Measurements from ENCODE around the gene U2AF1L4. TPM values are rescaled to one million over a fixed set of nuclear protein-coding genes. Genes with fewer than 3 reads are reported as not detected.
A peak's percentile ranks its signal among the peaks of the same experiment; 100 is the strongest.

Gene U2AF1L4
- total RNA-seq, 2 experiments from 2014 or later: 16.1 to 35.2 TPM

- H2AFZ ChIP-seq (ENCODE audit: low read length): peak overlapping the region; percentile 27; the same call in 1 of the 2 replicates
- H4K20me1 ChIP-seq (ENCODE audit: insufficient read depth, low read length): peaks cover 6% of the 10 kb centered on the region
- peak overlapping the region; percentile 75 for H3K4me2 ChIP-seq (ENCODE audit: low read length)
- H3K27ac ChIP-seq (ENCODE audit: low read depth, low read length, poor library complexity, severe bottlenecking): peak overlapping the region; percentile 58
- DNase-seq (ENCODE audit: low spot score): no peak
- POLR2A ChIA-PET: no interaction called here
- BruUV-seq (replicated peaks): no TSS peak
- H3K79me2 ChIP-seq (ENCODE audit: insufficient read depth, low read depth, low read length): peaks cover 18% of the 10 kb centered on the region
- H3K36me3 ChIP-seq (ENCODE audit: insufficient read depth, low read length): peaks cover 16% of the 10 kb centered on the region
- TF ChIP-seq EZH2phosphoT487 (IDR thresholded peaks at IDR 0.05; ENCODE audit: borderline replicate concordance, low read depth, low read length): no peak
- TF ChIP-seq, protein P1, sequence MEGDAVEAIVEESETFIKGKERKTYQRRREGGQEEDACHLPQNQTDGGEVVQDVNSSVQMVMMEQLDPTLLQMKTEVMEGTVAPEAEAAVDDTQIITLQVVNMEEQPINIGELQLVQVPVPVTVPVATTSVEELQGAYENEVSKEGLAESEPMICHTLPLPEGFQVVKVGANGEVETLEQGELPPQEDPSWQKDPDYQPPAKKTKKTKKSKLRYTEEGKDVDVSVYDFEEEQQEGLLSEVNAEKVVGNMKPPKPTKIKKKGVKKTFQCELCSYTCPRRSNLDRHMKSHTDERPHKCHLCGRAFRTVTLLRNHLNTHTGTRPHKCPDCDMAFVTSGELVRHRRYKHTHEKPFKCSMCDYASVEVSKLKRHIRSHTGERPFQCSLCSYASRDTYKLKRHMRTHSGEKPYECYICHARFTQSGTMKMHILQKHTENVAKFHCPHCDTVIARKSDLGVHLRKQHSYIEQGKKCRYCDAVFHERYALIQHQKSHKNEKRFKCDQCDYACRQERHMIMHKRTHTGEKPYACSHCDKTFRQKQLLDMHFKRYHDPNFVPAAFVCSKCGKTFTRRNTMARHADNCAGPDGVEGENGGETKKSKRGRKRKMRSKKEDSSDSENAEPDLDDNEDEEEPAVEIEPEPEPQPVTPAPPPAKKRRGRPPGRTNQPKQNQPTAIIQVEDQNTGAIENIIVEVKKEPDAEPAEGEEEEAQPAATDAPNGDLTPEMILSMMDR (conservative IDR thresholded peaks at IDR 0.05; ENCODE audit: low read length): no peak
- H3K9me2 ChIP-seq (ENCODE audit: insufficient read depth, low read length): no peaks in the 10 kb centered on the region
- intact Hi-C loops (cut with micrococcal nuclease; ENCODE audit: unreplicated experiment): loop anchor here (2.0 to 5.0 kb wide), 2 partner anchors 41 to 169 kb away; partner anchors contain the start of genes HSPB6 and PROSER3
- CTCF ChIA-PET (ENCODE audit: unreplicated experiment): no interaction called here
- no peaks in the 10 kb centered on the region for H3K9me3 ChIP-seq (ENCODE audit: low read length)
- peaks cover 58% of the 10 kb centered on the region for H3K4me1 ChIP-seq (ENCODE audit: insufficient read depth, low read length, poor library complexity, severe bottlenecking)
- peak overlapping the region; percentile 77 for H3K4me3 ChIP-seq (ENCODE audit: low read depth, low read length, poor library complexity, severe bottlenecking)
Measured at GRCh38 chr19:35715981-35716800, 29.0 kb downstream of the U2AF1L4 start.

DNA sequence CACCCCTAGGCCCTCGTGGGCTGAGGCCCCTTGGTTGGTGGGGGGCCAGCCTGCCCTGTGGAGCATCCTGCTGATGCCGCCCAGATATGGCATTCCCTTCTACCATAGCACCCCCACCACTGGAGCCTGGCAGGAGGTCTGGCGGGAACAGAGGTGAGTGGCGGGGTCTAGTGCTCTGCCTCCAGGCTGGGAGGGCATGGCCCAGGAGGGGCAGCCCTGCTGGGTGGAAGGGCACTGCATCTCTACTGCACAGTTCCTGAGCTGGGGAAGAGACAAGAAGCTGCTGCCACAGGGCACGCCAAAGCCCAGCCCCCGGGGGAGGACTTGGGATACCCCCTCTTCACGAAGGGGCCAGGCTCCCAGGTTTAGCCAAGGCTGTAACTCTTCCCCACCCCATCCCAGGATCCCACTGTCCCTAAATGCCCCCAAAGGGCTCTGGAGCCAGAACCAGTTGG lies 29.8 kb downstream of the U2AF1L4 start:
- Histone ChIP-seq H3K4me3 (ENCODE audit: low read depth, low read length, poor library complexity, severe bottlenecking) (peak overlapping the region; percentile 77), H3K79me2 (ENCODE audit: insufficient read depth, low read depth, low read length) (peaks cover 18% of the 10 kb centered on the region), H2AFZ (ENCODE audit: low read length) (no peak overlapping the region), H3K27ac (ENCODE audit: low read depth, low read length, poor library complexity, severe bottlenecking) (no peak overlapping the region), H4K20me1 (ENCODE audit: insufficient read depth, low read length) (peaks cover 6% of the 10 kb centered on the region), H3K36me3 (ENCODE audit: insufficient read depth, low read length) (peaks cover 11% of the 10 kb centered on the region; the same call in 1 of the 2 replicates), H3K9me3 (ENCODE audit: low read length) (no peaks in the 10 kb centered on the region), H3K9me2 (ENCODE audit: insufficient read depth, low read length) (no peaks in the 10 kb centered on the region), H3K4me2 (ENCODE audit: low read length) (peak overlapping the region; percentile 75), H3K4me1 (ENCODE audit: insufficient read depth, low read length, poor library complexity, severe bottlenecking) (peaks cover 66% of the 10 kb centered on the region)
- ChIA-PET POLR2A (no interaction called here), CTCF (ENCODE audit: unreplicated experiment) (no interaction called here)
- no TSS peak for BruUV-seq (replicated peaks)
- TF ChIP-seq, protein P1 (conservative IDR thresholded peaks at IDR 0.05; ENCODE audit: low read length): no peak
- no peak for TF ChIP-seq EZH2phosphoT487 (IDR thresholded peaks at IDR 0.05; ENCODE audit: borderline replicate concordance, low read depth, low read length)
- no peak for DNase-seq (ENCODE audit: low spot score)
- intact Hi-C loops (cut with micrococcal nuclease; ENCODE audit: unreplicated experiment): loop anchor here (5.0 kb wide), 1 partner anchor 42 kb away; the partner anchor contains the start of genes HSPB6 and PROSER3

All from OCI-LY7 (cell line).